ENCODE results near the gene NFYC. TPM values are rescaled to one million over a fixed set of nuclear protein-coding genes. Genes with fewer than 3 reads are reported as not detected.
A peak's percentile ranks its signal among the peaks of the same experiment; 100 is the strongest.

NFYC gene
- total RNA-seq, 2 experiments from 2014 or later, result 53.6 to 85.4 TPM

DNA sequence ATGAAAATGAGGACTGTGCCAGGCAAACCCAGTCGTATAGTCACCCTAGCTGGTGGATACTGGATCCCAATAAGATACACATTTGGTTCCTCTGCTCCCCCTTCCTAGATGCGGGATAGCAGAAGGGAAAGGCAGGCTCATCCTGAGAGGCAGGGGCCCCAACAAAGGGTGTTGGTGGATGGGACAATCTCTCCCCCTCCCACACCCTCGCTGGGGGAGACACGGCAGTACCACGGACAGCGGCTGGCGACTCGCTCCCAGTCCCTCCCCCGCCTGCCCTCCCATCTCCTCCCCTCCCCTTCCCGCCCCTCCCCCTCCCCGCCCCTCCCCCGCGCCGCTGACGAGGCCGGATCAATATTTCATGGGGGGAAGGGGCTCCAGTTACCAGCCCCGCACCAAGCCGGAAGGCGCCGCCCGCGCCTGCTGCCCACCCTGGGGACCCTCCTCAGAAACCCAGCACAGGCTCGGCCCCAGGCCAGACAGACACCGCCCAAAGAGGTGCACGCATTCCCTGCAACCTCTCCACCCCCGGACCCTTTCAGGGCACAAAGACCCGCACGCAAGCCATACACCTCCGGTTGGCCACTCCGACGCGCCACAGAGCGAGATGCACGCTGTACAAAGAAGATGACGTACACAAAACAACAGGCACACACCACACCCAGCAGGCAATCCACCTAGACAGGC lies 37.5 kb upstream of the NFYC start:
- DNase-seq, result peak; percentile 29

GRCh38 chr1:40657046-40657445 lies 34.5 kb upstream of the NFYC start:
- ChIA-PET POLR2A (interaction anchor here (0.6 kb wide), 1 partner anchor 131 kb away, joined by 4 read pairs; no protein-coding TSS in a partner anchor), CTCF (interaction anchor here (1.2 to 1.5 kb wide), 2 partner anchors 9 to 12 kb away, joined by 3 to 5 read pairs; no protein-coding TSS in a partner anchor)
- Mint-ChIP-seq H3K36me3 (ENCODE audit: low read depth) (no peaks in the 10 kb centered on the region), H3K27ac (no peak overlapping the region), H3K9me3 (ENCODE audit: low read depth) (no peaks in the 10 kb centered on the region), H3K4me3 (no peak overlapping the region), H3K27me3 (peaks cover 5% of the 10 kb centered on the region), H3K4me1 (no peaks in the 10 kb centered on the region)
- intact Hi-C loops (cut with DNase I, micrococcal nuclease), result no loop called here
- ATAC-seq (no peak), DNase-seq (no peak)

More for the DNA sequence above, 37.5 kb upstream of the NFYC start:
- Mint-ChIP-seq H3K4me1 (peaks cover 4% of the 10 kb centered on the region), H3K27ac (no peak overlapping the region), H3K27me3 (peaks cover 5% of the 10 kb centered on the region), H3K4me3 (no peak overlapping the region), H3K9me3 (ENCODE audit: low read depth) (no peaks in the 10 kb centered on the region), H3K36me3 (ENCODE audit: low read depth) (no peaks in the 10 kb centered on the region)
- no peak for ATAC-seq
- intact Hi-C loops (cut with DNase I, micrococcal nuclease), result no loop called here
- ChIA-PET POLR2A (no interaction called here), CTCF (interaction anchor here (0.6 kb wide), 1 partner anchor 31 kb away, joined by 3 read pairs; no protein-coding TSS in a partner anchor)

GRCh38 chr1:40658751-40659648 lies 32.5 kb upstream of the NFYC start:
- no peak for ATAC-seq
- peaks cover 14% of the 10 kb centered on the region for H3K4me1 Mint-ChIP-seq
- no peak overlapping the region for H3K4me3 Mint-ChIP-seq
- peaks cover 5% of the 10 kb centered on the region for H3K27me3 Mint-ChIP-seq
- H3K9me3 Mint-ChIP-seq (ENCODE audit: low read depth), result no peaks in the 10 kb centered on the region
- intact Hi-C loops (cut with DNase I, micrococcal nuclease), result no loop called here
- no peaks in the 10 kb centered on the region for H3K36me3 Mint-ChIP-seq (ENCODE audit: low read depth)
- ChIA-PET POLR2A (interaction anchor here (0.6 kb wide), 1 partner anchor 309 kb away, joined by 3 read pairs; no protein-coding TSS in a partner anchor), CTCF (interaction anchor here (0.6 to 1.2 kb wide), 2 partner anchors 8 to 23 kb away, joined by 3 to 4 read pairs; no protein-coding TSS in a partner anchor)
- H3K27ac Mint-ChIP-seq, result no peak overlapping the region
- no peak for DNase-seq

DNA sequence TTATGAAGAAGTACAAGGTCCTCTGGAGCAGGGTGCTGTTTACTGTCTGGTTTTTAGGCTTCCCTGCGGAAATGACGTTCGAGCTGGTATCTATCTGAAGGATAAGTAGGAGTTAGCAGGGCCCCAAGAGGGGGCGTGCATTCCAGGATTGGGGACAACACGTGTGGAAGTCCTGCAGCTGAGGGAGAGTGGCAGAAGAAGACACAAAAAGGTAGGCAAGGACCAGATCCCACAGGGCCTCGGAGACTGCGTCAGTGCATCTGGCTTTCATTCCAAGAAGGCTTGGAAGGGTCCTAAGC lies 31.9 kb upstream of the NFYC start:
- intact Hi-C loops (cut with DNase I, micrococcal nuclease), result no loop called here
- Mint-ChIP-seq H3K27me3 (peaks cover 2% of the 10 kb centered on the region), H3K4me1 (peaks cover 17% of the 10 kb centered on the region), H3K36me3 (ENCODE audit: low read depth) (no peaks in the 10 kb centered on the region), H3K4me3 (no peak overlapping the region), H3K27ac (no peak overlapping the region), H3K9me3 (ENCODE audit: low read depth) (no peaks in the 10 kb centered on the region)
- CTCF ChIA-PET, result interaction anchor here (1.1 to 1.2 kb wide), 2 partner anchors 8 to 63 kb away, joined by 3 read pairs; no protein-coding TSS in a partner anchor
- no peak for DNase-seq
- ATAC-seq, result no peak
- POLR2A ChIA-PET, result no interaction called here

DNA sequence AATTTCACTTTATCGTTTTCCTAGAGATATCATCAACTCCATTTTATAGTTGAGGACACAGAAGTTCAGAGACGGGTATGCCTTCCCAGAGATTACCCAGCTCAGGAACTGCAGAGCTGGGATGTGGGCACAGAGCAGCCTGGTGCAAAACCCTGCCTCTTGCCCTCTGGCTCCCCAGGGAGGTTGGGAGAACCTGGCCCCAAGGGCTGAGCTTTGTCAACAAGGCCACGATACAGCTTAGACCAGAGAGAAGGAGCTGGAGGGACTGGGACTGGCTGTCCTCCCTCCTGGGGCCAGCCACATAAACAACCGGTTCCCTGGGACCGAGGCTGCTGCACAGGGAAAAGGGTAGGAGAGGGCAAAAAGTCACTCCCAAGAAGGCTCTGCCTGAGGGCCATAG lies 29.8 kb upstream of the NFYC start:
- DNase-seq (no peak), ATAC-seq (no peak)
- H3K36me3 Mint-ChIP-seq (ENCODE audit: low read depth), result no peaks in the 10 kb centered on the region
- intact Hi-C loops (cut with DNase I, micrococcal nuclease), result loop anchor here in 1 of 2 experiments (2.0 kb wide), 1 partner anchor 25 kb away; no protein-coding TSS in a partner anchor
- H3K4me3 Mint-ChIP-seq, result no peak overlapping the region
- ChIA-PET CTCF (no interaction called here), POLR2A (interaction anchor here (1.2 kb wide), 1 partner anchor 29 kb away, joined by 4 read pairs; the partner anchor contains the start of gene NFYC)
- no peaks in the 10 kb centered on the region for H3K27me3 Mint-ChIP-seq
- H3K9me3 Mint-ChIP-seq (ENCODE audit: low read depth), result no peaks in the 10 kb centered on the region
- H3K27ac Mint-ChIP-seq, result no peak overlapping the region
- H3K4me1 Mint-ChIP-seq, result peaks cover 26% of the 10 kb centered on the region

DNA sequence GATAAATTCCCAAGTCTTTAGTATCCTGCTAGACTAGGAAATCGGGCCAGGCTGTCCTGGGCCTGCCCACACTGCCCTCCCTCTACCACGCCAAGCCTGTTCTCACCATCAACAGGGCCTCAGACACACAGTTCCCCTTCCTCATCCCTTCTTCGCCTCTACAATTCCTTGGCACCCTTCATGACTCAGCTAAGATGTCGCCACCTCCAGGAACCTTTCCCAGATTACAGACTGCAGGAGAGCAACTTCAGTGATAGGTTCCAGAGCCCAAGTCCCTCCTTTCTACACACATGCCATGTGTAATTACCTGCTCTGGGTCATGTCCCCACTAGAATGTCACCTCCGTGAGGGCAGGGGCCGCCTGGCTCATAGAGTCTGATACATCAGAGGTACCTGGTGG lies 29.4 kb upstream of the NFYC start:
- no peak overlapping the region for H3K4me3 Mint-ChIP-seq
- no peak overlapping the region for H3K27ac Mint-ChIP-seq
- H3K4me1 Mint-ChIP-seq, result peaks cover 26% of the 10 kb centered on the region
- H3K9me3 Mint-ChIP-seq (ENCODE audit: low read depth), result no peaks in the 10 kb centered on the region
- ATAC-seq, result no peak
- ChIA-PET POLR2A (interaction anchor here (1.2 kb wide), 1 partner anchor 29 kb away, joined by 4 read pairs; the partner anchor contains the start of gene NFYC), CTCF (interaction anchor here (0.7 to 1.6 kb wide), 3 partner anchors 14 to 208 kb away, joined by 3 to 4 read pairs (median 3); no protein-coding TSS in a partner anchor)
- intact Hi-C loops (cut with DNase I, micrococcal nuclease), result loop anchor here in 1 of 2 experiments (2.0 kb wide), 1 partner anchor 25 kb away; no protein-coding TSS in a partner anchor
- no peak for DNase-seq
- no peaks in the 10 kb centered on the region for H3K36me3 Mint-ChIP-seq (ENCODE audit: low read depth)
- H3K27me3 Mint-ChIP-seq, result no peaks in the 10 kb centered on the region

DNA sequence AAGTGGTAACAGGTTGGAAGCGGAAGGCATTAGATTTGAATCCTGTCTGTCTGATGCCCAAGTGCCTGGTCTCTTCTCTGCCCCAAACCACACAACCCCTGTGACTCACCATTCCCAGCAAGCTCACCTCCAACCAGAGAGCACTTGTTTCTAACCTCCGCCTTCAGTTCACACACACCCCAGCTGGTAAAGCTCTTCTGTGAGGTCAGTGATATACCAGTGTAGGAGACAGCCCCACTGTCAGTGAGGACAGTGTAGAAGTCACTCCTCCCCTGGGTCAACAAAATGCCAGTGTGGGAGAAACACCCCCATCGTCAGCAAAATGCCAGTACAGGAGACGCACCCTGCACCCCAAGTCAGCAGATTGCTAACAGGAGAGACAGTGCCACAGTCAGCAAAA lies 28.6 kb upstream of the NFYC start:
- no peaks in the 10 kb centered on the region for H3K27me3 Mint-ChIP-seq
- no peaks in the 10 kb centered on the region for H3K36me3 Mint-ChIP-seq (ENCODE audit: low read depth)
- H3K27ac Mint-ChIP-seq, result no peak overlapping the region
- no peak overlapping the region for H3K4me3 Mint-ChIP-seq
- CTCF ChIA-PET, result interaction anchor here (0.7 to 1.6 kb wide), 4 partner anchors 13 to 207 kb away, joined by 3 to 4 read pairs (median 3); no protein-coding TSS in a partner anchor
- DNase-seq, result peak; percentile 70
- no peaks in the 10 kb centered on the region for H3K9me3 Mint-ChIP-seq (ENCODE audit: low read depth)
- intact Hi-C loops (cut with DNase I, micrococcal nuclease), result loop anchor here in 1 of 2 experiments (2.0 kb wide), 1 partner anchor 26 kb away; no protein-coding TSS in a partner anchor
- POLR2A ChIA-PET, result interaction anchor here (1.2 kb wide), 1 partner anchor 28 kb away, joined by 4 read pairs; the partner anchor contains the start of gene NFYC
- H3K4me1 Mint-ChIP-seq, result peaks cover 26% of the 10 kb centered on the region
- peak; percentile 67 for ATAC-seq

GRCh38 chr1:40663324-40664166 lies 28.0 kb upstream of the NFYC start:
- Mint-ChIP-seq H3K9me3 (ENCODE audit: low read depth) (no peaks in the 10 kb centered on the region), H3K4me1 (peaks cover 28% of the 10 kb centered on the region), H3K27ac (no peak overlapping the region), H3K36me3 (ENCODE audit: low read depth) (no peaks in the 10 kb centered on the region), H3K4me3 (no peak overlapping the region), H3K27me3 (no peaks in the 10 kb centered on the region)
- intact Hi-C loops (cut with DNase I, micrococcal nuclease), result loop anchor here in 1 of 2 experiments (2.0 kb wide), 1 partner anchor 27 kb away; no protein-coding TSS in a partner anchor
- DNase-seq (no peak), ATAC-seq (no peak)
- ChIA-PET POLR2A (no interaction called here), CTCF (interaction anchor here (0.6 to 1.6 kb wide), 3 partner anchors 12 to 253 kb away, joined by 3 to 4 read pairs (median 3); no protein-coding TSS in a partner anchor)

- no peaks in the 10 kb centered on the region for H3K36me3 Mint-ChIP-seq (ENCODE audit: low read depth)
- DNase-seq, result no peak
- CTCF ChIA-PET, result interaction anchor here (1.2 kb wide), 1 partner anchor 39 kb away, joined by 3 read pairs; no protein-coding TSS in a partner anchor
- H3K4me3 Mint-ChIP-seq, result peak overlapping the region; percentile 13
- no peaks in the 10 kb centered on the region for H3K9me3 Mint-ChIP-seq (ENCODE audit: low read depth)
- no peaks in the 10 kb centered on the region for H3K27me3 Mint-ChIP-seq
- ATAC-seq, result no peak
- H3K4me1 Mint-ChIP-seq, result peaks cover 28% of the 10 kb centered on the region
- POLR2A ChIA-PET, result no interaction called here
- intact Hi-C loops (cut with DNase I, micrococcal nuclease), result no loop called here
- no peak overlapping the region for H3K27ac Mint-ChIP-seq
These were observed 27.4 kb upstream of the NFYC start for GRCh38 chr1:40664167-40664537.

DNA sequence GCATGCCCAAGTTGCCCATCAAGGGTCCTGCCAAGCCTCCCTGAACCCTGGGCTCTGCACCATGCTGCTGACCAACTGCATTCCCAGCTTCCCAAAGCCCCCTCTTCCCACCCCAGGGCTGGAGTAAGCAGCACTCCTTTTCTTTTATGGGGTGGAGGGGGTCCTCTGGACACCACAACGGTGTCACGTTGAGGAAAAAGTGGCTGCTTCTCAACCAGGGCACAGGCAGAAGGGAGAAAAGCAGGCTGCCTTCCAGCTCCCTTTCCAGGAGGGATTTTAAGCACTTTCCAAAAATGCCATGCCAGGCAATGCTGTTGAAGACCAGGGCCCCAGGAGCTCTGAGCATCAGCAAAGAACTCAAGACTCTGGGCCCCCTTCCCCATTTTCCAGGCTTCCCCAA lies 26.7 kb upstream of the NFYC start:
- Mint-ChIP-seq H3K36me3 (ENCODE audit: low read depth) (no peaks in the 10 kb centered on the region), H3K27me3 (no peaks in the 10 kb centered on the region), H3K27ac (no peak overlapping the region), H3K9me3 (ENCODE audit: low read depth) (no peaks in the 10 kb centered on the region), H3K4me3 (peak overlapping the region; percentile 68), H3K4me1 (peaks cover 28% of the 10 kb centered on the region)
- ChIA-PET CTCF (interaction anchor here (0.9 to 1.1 kb wide), 2 partner anchors 27 to 262 kb away, joined by 3 read pairs; partner anchors contain the start of gene NFYC), POLR2A (no interaction called here)
- ATAC-seq (no peak), DNase-seq (no peak)
- intact Hi-C loops (cut with DNase I, micrococcal nuclease), result loop anchor here (1.0 to 5.0 kb wide), 7 partner anchors 28 to 522 kb away; partner anchors contain the start of genes CITED4 (in 2 of the 2) and ZNF684 (in 2 of the 2)

All from activated CD4-positive, alpha-beta T cell treated with anti-CD3 and anti-CD28 coated beads for 36 hours (primary cell).